SU-DHL-6 (cell line): ENCODE data around the gene THEM4.

Source experiments
- EZH2phosphoT487 ChIP-seq: fragments of 200-600 bp; sonication (generic), shearing (Covaris generic); conservative IDR thresholded peaks from 2 replicates; pipeline ENCODE4 v1.6.1; 2018; ENCODE audit warnings: mild to moderate bottlenecking, antibody characterized with exemption, low read length, moderate library complexity, mixed read lengths
- TF ChIP-seq, protein P1 (sequence below): fragments of 200-600 bp; sonication (generic); IDR thresholded peaks from one replicate; pipeline ENCODE4 v1.5.1; 2017; ENCODE audit warnings: antibody characterized with exemption, mild to moderate bottlenecking, low read length, moderate library complexity; ENCODE audit not compliant: insufficient read depth, poor library complexity, severe bottlenecking

DNA sequence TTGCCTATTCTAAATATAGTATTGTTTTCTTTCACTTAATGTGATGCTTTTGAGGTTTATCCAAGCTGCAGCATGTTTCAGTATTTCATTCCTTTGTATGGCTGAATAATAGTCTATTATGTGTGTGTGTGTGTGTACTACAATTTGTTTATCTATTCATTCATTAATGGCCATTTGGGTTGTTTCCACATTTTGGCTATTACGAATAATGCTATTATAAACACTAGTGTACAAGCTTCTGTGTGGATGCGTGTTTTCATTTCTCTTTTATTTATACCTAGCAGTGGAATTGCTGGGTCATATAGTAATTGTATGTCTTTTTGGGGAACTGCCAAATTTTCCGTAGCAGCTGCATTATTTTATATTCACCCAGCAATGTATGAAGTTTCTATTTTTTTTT, 40.8 kb downstream of the THEM4 start:
- TF ChIP-seq, protein P1, sequence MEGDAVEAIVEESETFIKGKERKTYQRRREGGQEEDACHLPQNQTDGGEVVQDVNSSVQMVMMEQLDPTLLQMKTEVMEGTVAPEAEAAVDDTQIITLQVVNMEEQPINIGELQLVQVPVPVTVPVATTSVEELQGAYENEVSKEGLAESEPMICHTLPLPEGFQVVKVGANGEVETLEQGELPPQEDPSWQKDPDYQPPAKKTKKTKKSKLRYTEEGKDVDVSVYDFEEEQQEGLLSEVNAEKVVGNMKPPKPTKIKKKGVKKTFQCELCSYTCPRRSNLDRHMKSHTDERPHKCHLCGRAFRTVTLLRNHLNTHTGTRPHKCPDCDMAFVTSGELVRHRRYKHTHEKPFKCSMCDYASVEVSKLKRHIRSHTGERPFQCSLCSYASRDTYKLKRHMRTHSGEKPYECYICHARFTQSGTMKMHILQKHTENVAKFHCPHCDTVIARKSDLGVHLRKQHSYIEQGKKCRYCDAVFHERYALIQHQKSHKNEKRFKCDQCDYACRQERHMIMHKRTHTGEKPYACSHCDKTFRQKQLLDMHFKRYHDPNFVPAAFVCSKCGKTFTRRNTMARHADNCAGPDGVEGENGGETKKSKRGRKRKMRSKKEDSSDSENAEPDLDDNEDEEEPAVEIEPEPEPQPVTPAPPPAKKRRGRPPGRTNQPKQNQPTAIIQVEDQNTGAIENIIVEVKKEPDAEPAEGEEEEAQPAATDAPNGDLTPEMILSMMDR, result no peak
- TF ChIP-seq EZH2phosphoT487, result no peak
